ENCODE data around the gene LRFN2. TPM values are rescaled to one million over a fixed set of nuclear protein-coding genes. Genes with fewer than 3 reads are reported as not detected.

Gene LRFN2
- total and polyA plus RNA-seq, 2 donors (not counting 1 experiment from before 2014, with no cell fraction given): not detected

DNA sequence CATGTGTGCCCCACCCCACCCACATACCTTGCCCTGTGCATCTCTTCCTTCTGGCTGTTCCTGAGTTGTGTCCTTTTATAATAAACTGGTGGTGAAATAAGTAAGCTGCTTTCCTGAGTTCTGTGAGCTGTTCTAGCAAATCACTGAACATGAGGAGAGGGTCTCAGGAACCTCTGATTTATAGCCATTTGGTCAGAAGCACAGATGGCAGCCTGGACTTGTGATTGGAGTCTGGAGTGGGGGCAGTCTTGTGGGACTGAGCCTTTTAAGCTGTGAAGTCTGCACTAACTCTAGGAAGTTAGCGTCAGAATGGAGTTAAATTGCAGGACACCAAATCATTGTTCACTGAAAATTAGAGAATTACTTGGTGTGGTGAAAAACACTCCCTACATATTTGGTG, 245.4 kb downstream of the LRFN2 start:
- Histone ChIP-seq H3K27me3 (replicated peaks in 1 of 4; ENCODE audit: control extremely low read depth in 1 of 4, control insufficient read depth in 3 of 4, insufficient read depth in 4 of 4, low read length in 3 of 4) (no peaks in the 10 kb centered on the region), H3K4me1 (ENCODE audit: control insufficient read depth in 2 of 2, insufficient read depth in 2 of 2, low read length in 2 of 2) (no peaks in the 10 kb centered on the region), H3K79me2 (ENCODE audit: control insufficient read depth, insufficient read depth, low read length) (no peaks in the 10 kb centered on the region), H3K9ac (ENCODE audit: low read length) (no peak overlapping the region), H4K20me1 (ENCODE audit: control insufficient read depth, insufficient read depth, low read length, poor library complexity, severe bottlenecking) (no peaks in the 10 kb centered on the region), H3K4me3 (ENCODE audit: control extremely low read depth in 1 of 5, extremely low read depth in 1 of 5, insufficient read depth in 1 of 5, low read depth in 2 of 5, low read length in 4 of 5) (no peak overlapping the region), H3K9me3 (ENCODE audit: control extremely low read depth in 1 of 3, control insufficient read depth in 2 of 3, insufficient read depth in 1 of 3, low read length in 2 of 3) (no peaks in the 10 kb centered on the region), H2AFZ (ENCODE audit: insufficient read depth, low read depth, low read length, poor library complexity, severe bottlenecking) (no peak overlapping the region), H3K27ac (ENCODE audit: low read length in 2 of 2) (no peak overlapping the region), H3K36me3 (replicated peaks in 1 of 2; ENCODE audit: control extremely low read depth in 1 of 2, control insufficient read depth in 1 of 2, extremely low read depth in 1 of 2, insufficient read depth in 2 of 2, low read length in 1 of 2) (no peaks in the 10 kb centered on the region), H3K4me2 (replicated peaks; ENCODE audit: low read depth, low read length, poor library complexity, severe bottlenecking) (no peak overlapping the region)
- no peak for ATAC-seq (ENCODE audit: low read depth)
- ChIA-PET CTCF (no interaction called here), POLR2A (no interaction called here)
- intact Hi-C loops (cut with micrococcal nuclease): no loop called here
- no peaks in the 10 kb centered on the region for H3K9me3 Mint-ChIP-seq (ENCODE audit: insufficient read depth)
- H3K27ac Mint-ChIP-seq: no peak overlapping the region
- no CpG with 5 or more reads among the region's 1 CpG for WGBS (ENCODE audit: insufficient coverage)
- no peaks in the 10 kb centered on the region for H3K4me1 Mint-ChIP-seq
- no peak for TF ChIP-seq EZH2 (IDR thresholded peaks at IDR 0.05; ENCODE audit: borderline replicate concordance, insufficient read depth, low read depth, low read length, poor library complexity, severe bottlenecking)
- TF ChIP-seq, protein P1, sequence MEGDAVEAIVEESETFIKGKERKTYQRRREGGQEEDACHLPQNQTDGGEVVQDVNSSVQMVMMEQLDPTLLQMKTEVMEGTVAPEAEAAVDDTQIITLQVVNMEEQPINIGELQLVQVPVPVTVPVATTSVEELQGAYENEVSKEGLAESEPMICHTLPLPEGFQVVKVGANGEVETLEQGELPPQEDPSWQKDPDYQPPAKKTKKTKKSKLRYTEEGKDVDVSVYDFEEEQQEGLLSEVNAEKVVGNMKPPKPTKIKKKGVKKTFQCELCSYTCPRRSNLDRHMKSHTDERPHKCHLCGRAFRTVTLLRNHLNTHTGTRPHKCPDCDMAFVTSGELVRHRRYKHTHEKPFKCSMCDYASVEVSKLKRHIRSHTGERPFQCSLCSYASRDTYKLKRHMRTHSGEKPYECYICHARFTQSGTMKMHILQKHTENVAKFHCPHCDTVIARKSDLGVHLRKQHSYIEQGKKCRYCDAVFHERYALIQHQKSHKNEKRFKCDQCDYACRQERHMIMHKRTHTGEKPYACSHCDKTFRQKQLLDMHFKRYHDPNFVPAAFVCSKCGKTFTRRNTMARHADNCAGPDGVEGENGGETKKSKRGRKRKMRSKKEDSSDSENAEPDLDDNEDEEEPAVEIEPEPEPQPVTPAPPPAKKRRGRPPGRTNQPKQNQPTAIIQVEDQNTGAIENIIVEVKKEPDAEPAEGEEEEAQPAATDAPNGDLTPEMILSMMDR (IDR thresholded peaks at IDR 0.05): no peak
- H3K4me3 Mint-ChIP-seq: no peak overlapping the region
- DNase-seq: no peak
- H3K27me3 Mint-ChIP-seq: peaks cover 5% of the 10 kb centered on the region

Small RNA genes within 50 kb of the gene (small RNA-seq; reads per million reads assigned to genes)
- gene RNU6-250P (ENCODE audit: insufficient read length, low read depth, low replicate concordance): not detected
